Heart left ventricle (tissue), 16 donors: ENCODE measurements around the gene PKN1. TPM values are rescaled to one million over a fixed set of nuclear protein-coding genes. Genes with fewer than 3 reads are reported as not detected.
"Not testable (repeated sequence)": the region's sequence is repeated elsewhere in the genome, so short reads cannot be mapped to it uniquely, and the experiment has no call there.

Experiments used
- ATAC-seq, 4 donors: fragments of 200-7000 bp; cut with Tn5 transposase; one replicate each; pipeline ENCODE4 v1.9.1; 2020 to 2022; ENCODE audit warnings: moderate library complexity in 4 of 4, mild to moderate bottlenecking in 3 of 4, moderate number of reproducible peaks in 1 of 4
- DNase-seq, 5 donors: peaks; one replicate each; pipeline ENCODE4 v3.0.0-alpha.2; 2020
- H3K27ac ChIP-seq, 12 donors: fragments of 200-600 bp; sonication (generic) in 4 of 12; one replicate each; pipeline versions ENCODE4 v1.5.0 to v1.8.0; 2016 to 2022; ENCODE audit warnings: mild to moderate bottlenecking in 2 of 12
- H3K27me3 ChIP-seq, 9 donors: fragments of 200-600 bp; sonication (generic) in 2 of 9; one replicate each; pipeline versions ENCODE4 v1.5.1 to v1.8.0; 2016 to 2022; ENCODE audit warnings: mild to moderate bottlenecking in 3 of 9
- H3K36me3 ChIP-seq, 9 donors: fragments of 200-600 bp; sonication (generic) in 2 of 9; one replicate each; pipeline versions ENCODE4 v1.5.0 to v1.8.0; 2018 to 2022; ENCODE audit warnings: mild to moderate bottlenecking in 2 of 9
- H3K4me1 ChIP-seq, 12 donors: fragments of 200-600 bp; sonication (generic) in 4 of 12; one replicate each; pipeline versions ENCODE4 v1.5.0 to v1.8.0; 2016 to 2022; ENCODE audit warnings: mild to moderate bottlenecking in 3 of 12
- H3K4me3 ChIP-seq, 12 donors: fragments of 200-600 bp; sonication (generic) in 4 of 12; one replicate each; pipeline versions ENCODE4 v1.5.0 to v1.8.0; 2017 to 2022; ENCODE audit warnings: mild to moderate bottlenecking in 9 of 12, moderate library complexity in 4 of 12
- H3K9me3 ChIP-seq, 12 donors: fragments of 200-600 bp; sonication (generic) in 4 of 12; one replicate each; pipeline versions ENCODE4 v1.5.0 to v1.8.0; 2016 to 2022; ENCODE audit warnings: mild to moderate bottlenecking in 1 of 12
- POLR2A ChIP-seq, 2 donors: fragments of 450-650 bp; IDR thresholded peaks; one replicate each; pipeline ENCODE4 v1.6.1; 2017; ENCODE audit warnings: antibody characterized with exemption in 2 of 2, mild to moderate bottlenecking in 2 of 2, moderate library complexity in 2 of 2
- WGBS, 4 donors: extraction: QIAGEN DNeasy Blood & Tissue Kit in 2 of 4; methylation state at CpG; one replicate each; pipeline versions ENCODE4 v1.1.5 to v1.1.7; 2013 to 2018; 5-methylcytosine and 5-hydroxymethylcytosine counted together
- intact Hi-C, 10 donors: fragments of 100-400 bp; cut with DNase I; formaldehyde crosslinking; loops; one replicate each; pipeline versions ENCODE4 v1.11.1 to v1.14.2; 2022
- polyA plus RNA-seq, 2 donors: library from polyadenylated mRNA; stranded (reverse); fragments of 200-250 nt; gene quantifications; one replicate each; pipeline ENCODE4 v1.2.3, GENCODE V29; 2013
- total RNA-seq, 9 donors: library from RNA; depleted of rRNA in 2 of 9; stranded (reverse); fragments of >200 nt in 2 of 9; fragmentation: NEBNext Ultra II Directional in 3 of 9; extraction: Animal tissue kit (Norgen Biotek cat#: 25700) in 3 of 9; gene quantifications; one replicate each; pipeline versions ENCODE4 v1.1.0 to v1.2.4, GENCODE V29; 2016 to 2023
- TF ChIP-seq, protein P1 (sequence below), 12 donors: fragments of 200-600 bp; sonication (generic) in 4 of 12; IDR thresholded peaks; one replicate each; pipeline versions ENCODE4 v1.5.0 to v1.8.0; 2018 to 2022; ENCODE audit warnings: antibody characterized with exemption in 12 of 12, mild to moderate bottlenecking in 5 of 12
- donor health status: ischemic (EF 13 %, LVEDD 7.1; RV severe dilation, severe dysfunction).
- donor health status: healthy with polysubstance abuse.
- donor health status: DM: no; HTN: yes; CAD: no.
- donor health status: DM: no; HTN: no; CAD: no.
- donor health status: ischemic (EF 25% LVEDD 6.9; RV normal size, moderate dysfunction).
- donor health status: ischemic (EF 25% LVEDD 5.7; RV mildly dilated, moderate dysfunction).
- donor health status: healthy.
- donor health status: DM: yes; HTN: yes; CAD: no.
- donor health status: ischemic (EF 35%, LVEDD 5.7; RV mildly dilated, moderate dysfunction).
- donor health status: nonischemic (EF 11% LVEDD 7.7; RV severe dilation, severe dysfunction).
- donor health status: DM: yes; HTN: yes; CAD: no.
- donor health status: PGD.
- donor health status: ischemic (EF 29% LVEDD 5.4; RV normal size, mild dysfunction).
- donor health status: nonischemic (EF 23%, LVEDD 6.1; RV moderate dilation, normal function).

The PKN1 gene
- total and polyA plus RNA-seq, 11 donors = 109 to 206 (median 131) TPM

GRCh38 chr19:14401468-14402195, 31.5 kb upstream of the PKN1 start:
- intact Hi-C loops = loop anchor here in 2 of 10 donors (5.0 to 10.0 kb wide), 3 partner anchors 49 to 257 kb away; no protein-coding TSS in a partner anchor
- peaks cover 0 to 16% (median 5%) of the 10 kb centered on the region in 12 donors for H3K4me1 ChIP-seq
- peaks cover 0 to 93% (median 80%) of the 10 kb centered on the region in 9 donors for H3K36me3 ChIP-seq
- H3K27ac ChIP-seq = peak overlapping the region in 2 of 12 donors; percentile 14 to 55
- WGBS, 4 donors = 90 to 96% (median 94%) methylated on average over 17 to 18 of the region's 18 CpGs
- no peak for TF ChIP-seq POLR2A (IDR thresholded peaks at IDR 0.05)
- TF ChIP-seq, protein P1, sequence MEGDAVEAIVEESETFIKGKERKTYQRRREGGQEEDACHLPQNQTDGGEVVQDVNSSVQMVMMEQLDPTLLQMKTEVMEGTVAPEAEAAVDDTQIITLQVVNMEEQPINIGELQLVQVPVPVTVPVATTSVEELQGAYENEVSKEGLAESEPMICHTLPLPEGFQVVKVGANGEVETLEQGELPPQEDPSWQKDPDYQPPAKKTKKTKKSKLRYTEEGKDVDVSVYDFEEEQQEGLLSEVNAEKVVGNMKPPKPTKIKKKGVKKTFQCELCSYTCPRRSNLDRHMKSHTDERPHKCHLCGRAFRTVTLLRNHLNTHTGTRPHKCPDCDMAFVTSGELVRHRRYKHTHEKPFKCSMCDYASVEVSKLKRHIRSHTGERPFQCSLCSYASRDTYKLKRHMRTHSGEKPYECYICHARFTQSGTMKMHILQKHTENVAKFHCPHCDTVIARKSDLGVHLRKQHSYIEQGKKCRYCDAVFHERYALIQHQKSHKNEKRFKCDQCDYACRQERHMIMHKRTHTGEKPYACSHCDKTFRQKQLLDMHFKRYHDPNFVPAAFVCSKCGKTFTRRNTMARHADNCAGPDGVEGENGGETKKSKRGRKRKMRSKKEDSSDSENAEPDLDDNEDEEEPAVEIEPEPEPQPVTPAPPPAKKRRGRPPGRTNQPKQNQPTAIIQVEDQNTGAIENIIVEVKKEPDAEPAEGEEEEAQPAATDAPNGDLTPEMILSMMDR (IDR thresholded peaks at IDR 0.05) = no peak
- no peaks in the 10 kb centered on the region for H3K27me3 ChIP-seq
- DNase-seq = no peak
- H3K9me3 ChIP-seq = no peaks in the 10 kb centered on the region
- no peak overlapping the region for H3K4me3 ChIP-seq
- ATAC-seq = no peak

- H3K4me1 ChIP-seq = peaks cover 0 to 16% (median 6%) of the 10 kb centered on the region in 12 donors
- H3K9me3 ChIP-seq = no peaks in the 10 kb centered on the region
- TF ChIP-seq POLR2A (IDR thresholded peaks at IDR 0.05) = no peak
- TF ChIP-seq, protein P1 (IDR thresholded peaks at IDR 0.05) = no peak
- no peaks in the 10 kb centered on the region for H3K27me3 ChIP-seq
- H3K36me3 ChIP-seq = peaks cover 0 to 96% (median 89%) of the 10 kb centered on the region in 9 donors
- ATAC-seq = peak in 3 of 4 donors; percentile 29 to 54 (median 48)
- DNase-seq = peak in 3 of 5 donors; percentile 72 to 77 (median 74)
- H3K4me3 ChIP-seq = no peak overlapping the region
- 78 to 84% (median 80%) methylated on average over 26 of the region's 26 CpGs for WGBS, 4 donors
- H3K27ac ChIP-seq = peak overlapping the region in 2 of 12 donors; percentile 14 to 57
- intact Hi-C loops = loop anchor here in 2 of 10 donors (5.0 to 10.0 kb wide), 3 partner anchors 50 to 258 kb away; no protein-coding TSS in a partner anchor
Observed at GRCh38 chr19:14402332-14403144, 30.6 kb upstream of the PKN1 start.

DNA sequence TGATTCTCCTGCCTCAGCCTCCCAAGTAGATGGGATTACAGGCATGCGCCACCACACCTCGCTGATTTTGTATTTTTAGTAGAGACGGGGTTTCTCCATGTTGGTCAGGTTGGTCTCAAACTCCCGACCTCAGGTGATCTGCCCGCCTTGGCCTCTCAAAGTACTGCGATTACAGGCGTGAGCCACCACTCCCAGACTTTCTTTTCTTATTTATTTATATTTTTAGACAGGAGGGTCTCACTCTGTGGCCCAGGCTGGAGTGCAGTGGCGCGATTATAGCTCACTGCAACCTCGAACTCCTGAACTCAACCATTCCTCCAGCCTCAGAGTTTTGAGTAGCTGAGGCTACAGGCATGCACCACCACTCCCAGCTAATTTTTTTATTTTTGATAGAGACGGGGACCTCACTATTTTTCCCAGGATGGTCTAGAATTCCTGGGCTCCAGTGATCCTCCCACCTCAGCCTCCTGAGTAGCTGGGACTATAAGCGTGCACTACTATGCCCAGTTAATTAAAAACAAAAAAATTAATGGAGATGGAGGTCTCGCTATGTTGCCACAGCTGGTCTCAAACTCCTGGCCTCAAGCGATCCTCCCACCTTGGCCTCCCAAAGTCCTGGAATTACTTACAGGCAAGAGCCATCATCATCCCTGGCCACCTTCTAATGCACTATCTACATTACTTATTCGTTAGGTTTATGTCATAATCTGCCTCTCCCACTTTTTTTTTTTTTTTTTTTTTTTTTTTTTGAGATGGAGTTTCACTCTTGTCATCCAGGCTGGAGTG, 29.8 kb upstream of the PKN1 start:
- 94 to 96% (median 95%) methylated on average over 15 of the region's 15 CpGs for WGBS, 4 donors
- ATAC-seq, H3K27ac ChIP-seq, H3K9me3 ChIP-seq, DNase-seq, H3K27me3 ChIP-seq, H3K4me3 ChIP-seq: not testable (repeated sequence)
- intact Hi-C loops = loop anchor here in 2 of 10 donors (5.0 to 10.0 kb wide), 3 partner anchors 51 to 259 kb away; no protein-coding TSS in a partner anchor
- peaks cover 0 to 16% (median 6%) of the 10 kb centered on the region in 12 donors for H3K4me1 ChIP-seq
- peaks cover 0 to 99% (median 91%) of the 10 kb centered on the region in 9 donors for H3K36me3 ChIP-seq

DNA sequence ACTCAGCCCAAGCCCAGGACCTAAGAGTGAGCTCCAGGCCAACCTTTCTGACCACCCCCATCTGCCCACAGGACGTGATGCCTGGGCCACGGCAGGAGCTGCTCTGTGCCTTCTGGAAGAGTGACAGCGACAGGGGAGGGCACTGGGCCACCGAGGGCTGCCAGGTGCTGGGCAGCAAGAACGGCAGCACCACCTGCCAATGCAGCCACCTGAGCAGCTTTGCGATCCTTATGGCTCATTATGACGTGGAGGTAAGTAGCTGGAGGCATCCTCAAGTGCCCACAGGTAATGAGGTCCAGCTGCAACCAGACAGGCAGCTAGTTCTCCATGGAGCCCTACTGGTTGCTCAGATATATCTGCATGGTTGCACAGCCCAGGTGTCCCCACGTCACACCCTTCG, 28.8 kb upstream of the PKN1 start:
- Histone ChIP-seq H3K9me3 (no peaks in the 10 kb centered on the region), H3K4me3 (no peak overlapping the region), H3K4me1 (peaks cover 0 to 21% (median 6%) of the 10 kb centered on the region in 12 donors), H3K27me3 (no peaks in the 10 kb centered on the region), H3K27ac (no peak overlapping the region), H3K36me3 (peaks cover 0 to 100% (median 92%) of the 10 kb centered on the region in 9 donors)
- 83 to 91% (median 89%) methylated on average over 9 of the region's 9 CpGs for WGBS, 4 donors
- ATAC-seq (no peak), DNase-seq (no peak)
- TF ChIP-seq, protein P1 (IDR thresholded peaks at IDR 0.05) = no peak
- no peak for TF ChIP-seq POLR2A (IDR thresholded peaks at IDR 0.05)
- intact Hi-C loops = loop anchor here in 2 of 10 donors (5.0 to 10.0 kb wide), 3 partner anchors 52 to 260 kb away; no protein-coding TSS in a partner anchor
